PC-3 (cell line): Measurements from ENCODE around the gene MACIR.

Source experiments
- CTCF ChIP-seq: fragments of 300-600 bp; sonication (generic); conservative IDR thresholded peaks from 2 replicates; pipeline ENCODE4 v1.5.1; 2017; ENCODE audit warnings: antibody characterized with exemption, low read depth, mild to moderate bottlenecking, low read length
- EZH2 ChIP-seq: fragments of 300-600 bp; sonication (generic); IDR thresholded peaks from one replicate; pipeline ENCODE4 v1.6.1; 2017; ENCODE audit warnings: antibody characterized with exemption, mild to moderate bottlenecking, low read length; ENCODE audit not compliant: unreplicated experiment

- TF ChIP-seq CTCF (no peak), EZH2 (no peak)
These were observed 22.7 kb upstream of the MACIR start for GRCh38 chr5:103235891-103236290.
